BJ (cell line): ENCODE measurements around the gene ERC1. TPM values are rescaled to one million over a fixed set of nuclear protein-coding genes. Genes with fewer than 3 reads are reported as not detected.

Experiments used
- CTCF ChIA-PET: fragments of 350-600 bp; formaldehyde crosslinking; extraction: SDS; loops from one replicate; lab custom pipeline; 2021; ENCODE audit warnings: antibody characterized with exemption, inconsistent platforms; lab: Yijun Ruan, JAX
- POLR2A ChIA-PET: fragments of 300-600 bp; sonication (Branson Sonifier 250); formaldehyde crosslinking; extraction: SDS; loops from one replicate; lab custom pipeline; 2021; ENCODE audit warnings: antibody characterized with exemption; lab: Charles Lee
- DNase-seq: peaks from one replicate; pipeline ENCODE4 v3.0.0-alpha.2; 2011; ENCODE audit warnings: low read depth
- H3K27me3 ChIP-seq: 2 replicates; pipeline ENCODE4 v1.6.0; 2011; ENCODE audit warnings: low read length; ENCODE audit not compliant: control insufficient read depth, insufficient read depth
- H3K36me3 ChIP-seq: 2 replicates; pipeline ENCODE4 v1.5.1; 2011; ENCODE audit warnings: low read length; ENCODE audit not compliant: control insufficient read depth, insufficient read depth
- H3K4me3 ChIP-seq: 2 replicates; pipeline ENCODE4 v1.5.1; 2011; ENCODE audit warnings: low read depth, mild to moderate bottlenecking, control low read depth, low read length
- CTCF ChIP-seq: IDR thresholded peaks from 2 replicates; pipeline ENCODE4 v1.5.1; 2011; ENCODE audit warnings: low read depth, mild to moderate bottlenecking, control low read depth, inconsistent platforms, low read length, moderate library complexity; ENCODE audit not compliant: insufficient read depth
- polyA plus RNA-seq: library from polyadenylated mRNA; depleted of rRNA; stranded (reverse); fragments of >200 nt; gene quantifications from 2 replicates; pipeline ENCODE4 v1.2.3, GENCODE V29; 2011

The ERC1 gene
- polyA plus RNA-seq, 1 experiment: 14.5 TPM

DNA sequence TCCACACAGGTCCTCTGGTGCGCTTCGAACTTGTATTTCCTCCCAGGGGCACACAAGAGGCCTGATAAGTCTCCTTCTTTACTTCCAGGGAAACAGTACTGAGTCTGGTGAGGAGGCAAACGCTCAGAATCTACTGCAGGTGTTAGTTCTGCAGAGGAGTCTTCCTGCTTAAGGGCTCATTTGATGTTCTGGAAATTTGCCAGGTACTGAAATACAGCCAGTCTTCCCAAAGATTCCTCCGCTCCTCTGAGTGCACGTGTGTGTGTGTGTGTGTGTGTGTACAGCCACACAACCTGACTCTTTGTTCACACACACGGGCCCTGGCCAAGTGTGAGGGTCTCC is 511.3 kb downstream of the ERC1 start:
- no peaks in the 10 kb centered on the region for H3K36me3 ChIP-seq
- H3K27me3 ChIP-seq: no peaks in the 10 kb centered on the region
- POLR2A ChIA-PET: no interaction called here
- CTCF ChIA-PET: interaction anchor here (0.6 kb wide), 1 partner anchor 137 kb away, joined by 3 read pairs; no protein-coding TSS in a partner anchor
- TF ChIP-seq CTCF: no peak
- no peak overlapping the region for H3K4me3 ChIP-seq
- no peak for DNase-seq

- ChIA-PET CTCF (no interaction called here), POLR2A (no interaction called here)
- no peak; the same call in 1 of the 2 replicates for TF ChIP-seq CTCF
- DNase-seq: no peak
- H3K4me3 ChIP-seq: no peak overlapping the region
- H3K27me3 ChIP-seq: no peaks in the 10 kb centered on the region
- H3K36me3 ChIP-seq: no peaks in the 10 kb centered on the region
These were observed 511.8 kb downstream of the ERC1 start for GRCh38 chr12:1502831-1503230.

- Histone ChIP-seq H3K4me3 (no peak overlapping the region), H3K36me3 (no peaks in the 10 kb centered on the region), H3K27me3 (no peaks in the 10 kb centered on the region)
- no peak for TF ChIP-seq CTCF
- POLR2A ChIA-PET: no interaction called here
- CTCF ChIA-PET: no interaction called here
- DNase-seq: no peak
These were observed 512.3 kb downstream of the ERC1 start for GRCh38 chr12:1503281-1503711.

DNA sequence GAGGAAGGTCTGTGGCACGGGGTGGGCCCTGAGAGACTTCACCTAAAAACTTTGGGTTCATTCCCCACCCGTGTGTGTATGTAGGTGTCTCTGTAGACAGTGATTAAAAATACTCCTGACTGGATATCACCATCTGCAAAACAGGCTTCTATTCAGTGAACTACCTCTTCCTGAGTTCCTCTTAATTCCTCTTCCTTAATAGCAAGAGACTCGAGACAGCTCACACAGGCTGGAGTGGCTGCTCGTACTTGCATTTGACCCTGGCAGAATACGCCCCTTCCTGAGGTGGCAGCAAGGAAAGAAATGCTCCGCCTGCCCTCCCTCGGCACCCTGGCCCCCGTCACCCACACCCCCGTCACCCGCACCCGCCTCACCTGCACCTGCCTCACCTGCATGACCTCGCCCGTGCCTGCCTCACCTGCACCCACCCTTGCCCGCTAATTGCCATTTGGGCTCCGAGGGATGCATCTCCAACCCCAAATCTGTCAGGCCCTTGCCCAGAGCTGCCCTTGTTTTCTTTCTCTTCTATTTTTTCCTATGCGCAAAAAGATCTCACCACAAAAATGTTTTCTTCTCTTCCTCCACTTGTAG is 513.4 kb downstream of the ERC1 start:
- no peak overlapping the region for H3K4me3 ChIP-seq
- DNase-seq: no peak
- POLR2A ChIA-PET: no interaction called here
- no peaks in the 10 kb centered on the region for H3K27me3 ChIP-seq
- no peaks in the 10 kb centered on the region for H3K36me3 ChIP-seq
- no peak for TF ChIP-seq CTCF
- CTCF ChIA-PET: no interaction called here

DNA sequence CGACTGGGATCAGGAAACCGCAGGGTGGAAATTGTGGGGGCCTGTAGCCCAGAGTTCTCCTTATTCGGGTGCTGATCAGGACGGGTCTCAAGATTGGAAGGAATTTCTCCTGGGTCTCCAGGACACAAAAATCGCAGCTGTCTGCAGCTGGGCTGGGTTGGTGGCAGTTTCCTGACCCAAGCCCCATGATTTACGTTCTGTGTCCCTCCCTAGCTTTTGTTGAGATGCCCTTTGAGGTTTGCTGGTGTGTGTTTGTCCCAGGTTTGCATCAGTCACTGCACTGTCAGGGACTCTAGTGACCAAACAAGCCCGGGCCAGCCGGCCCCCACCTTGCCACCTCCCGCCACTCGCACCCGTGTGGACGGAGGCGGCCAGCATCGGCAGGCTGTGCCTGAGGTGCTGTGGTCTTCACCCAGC is 513.9 kb downstream of the ERC1 start:
- TF ChIP-seq CTCF: no peak
- ChIA-PET POLR2A (no interaction called here), CTCF (no interaction called here)
- Histone ChIP-seq H3K27me3 (no peaks in the 10 kb centered on the region), H3K36me3 (no peaks in the 10 kb centered on the region), H3K4me3 (no peak overlapping the region)
- DNase-seq: no peak
